GM04503 (cell line): ENCODE results near the gene RAI14.
"Not testable (repeated sequence)": the region's sequence is repeated elsewhere in the genome, so short reads cannot be mapped to it uniquely, and the experiment has no call there.

Source experiments
- DNase-seq: peaks from one replicate; pipeline ENCODE4 v3.0.0-alpha.2; 2012; ENCODE audit warnings: low read depth

Gene RAI14

DNA sequence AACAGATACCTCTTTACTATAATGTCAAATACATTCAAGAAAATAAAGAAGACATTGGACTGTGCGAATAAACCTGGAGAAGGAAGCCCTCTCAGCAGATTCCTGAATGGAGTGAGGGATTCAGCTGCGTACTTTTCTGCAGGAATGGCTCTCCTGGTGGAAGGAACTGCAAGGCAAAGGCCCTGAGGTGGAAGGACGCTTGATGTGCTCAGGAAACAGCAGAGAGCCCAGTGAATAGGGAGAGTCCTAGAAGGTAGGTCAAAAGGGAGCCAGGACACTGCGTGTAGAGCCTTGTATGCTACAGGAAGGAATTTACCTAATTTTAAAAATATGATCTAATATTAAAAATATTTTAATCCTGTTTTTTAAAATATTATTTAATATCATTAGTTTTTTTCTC lies 114.4 kb downstream of the RAI14 start:
- DNase-seq = no peak

GRCh38 chr5:34771076-34771475 lies 114.9 kb downstream of the RAI14 start:
- no peak for DNase-seq

DNA sequence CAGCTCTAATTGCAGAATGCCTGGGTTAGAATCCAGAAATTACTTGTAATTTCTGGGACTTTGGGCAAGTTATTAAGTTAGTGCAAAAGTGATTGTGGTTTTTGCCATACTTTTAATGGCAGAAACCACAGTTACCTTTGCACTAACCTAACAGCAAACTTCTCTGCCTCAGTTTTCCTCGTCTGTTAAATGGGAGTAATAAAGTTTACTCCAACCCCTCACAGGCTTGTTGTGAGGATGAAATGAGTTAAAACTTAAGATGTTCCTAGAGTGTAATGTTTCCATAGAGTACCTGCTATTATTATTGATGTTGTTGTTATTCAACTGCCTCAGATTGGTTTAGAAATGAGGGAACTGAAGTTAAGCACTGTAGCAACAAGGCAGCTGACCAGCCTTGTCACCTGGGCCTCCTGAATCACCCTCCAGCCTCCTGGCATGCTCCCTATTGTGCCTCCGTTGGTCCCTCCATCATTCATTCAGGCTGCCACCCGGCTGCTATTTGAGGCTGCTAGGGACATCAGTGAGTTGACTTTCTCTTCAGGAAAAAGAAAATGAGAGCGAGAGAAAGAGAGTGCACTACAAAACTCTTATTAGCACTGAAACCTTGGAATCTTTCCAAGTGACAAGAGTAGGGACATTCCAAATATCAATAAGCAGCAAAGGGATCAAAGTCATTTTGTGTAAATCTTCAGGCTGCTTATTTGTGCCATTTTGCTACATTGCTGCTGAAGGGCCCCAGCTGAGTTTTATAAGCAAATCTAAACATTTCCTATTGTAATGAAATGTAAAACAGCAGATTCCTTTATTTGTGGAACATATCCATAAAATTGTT lies 116.4 kb downstream of the RAI14 start:
- DNase-seq = no peak

GRCh38 chr5:34774139-34774538 lies 118.0 kb downstream of the RAI14 start:
- DNase-seq = no peak

GRCh38 chr5:34774678-34775077 lies 118.5 kb downstream of the RAI14 start:
- DNase-seq = not testable (repeated sequence)

DNA sequence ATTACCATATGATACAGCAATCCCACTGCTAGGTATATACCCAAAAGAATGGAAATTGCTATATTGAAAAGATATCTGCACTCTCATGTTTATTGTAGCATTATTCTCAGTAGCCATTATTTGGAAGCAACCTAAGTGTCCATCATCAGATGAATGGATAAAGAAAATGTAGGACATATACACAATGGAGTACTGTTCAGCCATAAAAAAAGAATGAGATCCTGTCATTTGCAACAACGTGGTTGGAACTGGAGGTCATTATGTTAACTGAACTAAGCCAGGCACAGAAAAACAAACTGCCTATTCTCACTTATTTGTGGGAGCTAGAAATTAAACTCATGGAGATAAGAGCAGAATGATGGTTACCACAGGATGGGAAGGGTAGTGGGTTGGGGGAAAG lies 119.8 kb downstream of the RAI14 start:
- no peak for DNase-seq

GRCh38 chr5:34778091-34778850 lies 122.1 kb downstream of the RAI14 start:
- DNase-seq = no peak

DNA sequence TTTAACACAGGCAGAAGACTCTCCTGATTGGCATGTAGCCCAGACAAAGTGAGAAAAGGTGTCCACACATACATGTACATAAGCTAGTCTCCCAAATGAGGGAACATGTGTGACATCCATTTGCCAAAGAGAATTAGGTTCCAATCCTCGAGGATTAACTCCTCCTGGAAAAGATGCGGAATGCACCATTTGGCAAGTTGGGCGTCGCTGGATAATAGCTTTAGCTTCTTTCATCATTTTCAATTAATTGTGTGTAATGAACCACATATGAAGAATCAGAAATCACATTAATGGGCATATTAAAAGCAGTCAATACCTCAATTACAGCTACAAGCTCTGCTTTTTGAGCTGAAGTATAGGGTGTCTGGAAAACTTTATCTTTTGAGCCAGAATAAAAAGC lies 127.8 kb downstream of the RAI14 start:
- DNase-seq = not testable (repeated sequence)

DNA sequence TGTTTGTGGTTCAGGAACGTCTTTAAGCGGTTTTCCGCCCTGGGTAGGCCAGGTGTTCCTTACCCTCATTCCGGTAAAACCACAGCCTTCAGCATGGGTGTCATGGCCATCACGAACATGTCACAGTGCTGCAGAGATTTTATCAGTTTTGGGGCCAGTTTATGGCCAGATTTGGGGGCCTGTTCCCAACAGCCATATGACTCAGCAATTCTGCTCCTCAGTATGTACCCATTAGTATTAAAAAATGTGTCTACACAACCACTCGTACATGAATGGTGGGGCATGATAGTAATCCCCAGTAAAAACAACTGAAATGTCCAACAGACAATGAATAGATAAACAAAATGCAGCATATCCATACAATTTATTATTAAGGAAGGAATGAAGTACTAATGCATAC lies 130.9 kb downstream of the RAI14 start:
- no peak for DNase-seq

GRCh38 chr5:34789021-34789531 lies 132.9 kb downstream of the RAI14 start:
- DNase-seq = peak; percentile 58

DNA sequence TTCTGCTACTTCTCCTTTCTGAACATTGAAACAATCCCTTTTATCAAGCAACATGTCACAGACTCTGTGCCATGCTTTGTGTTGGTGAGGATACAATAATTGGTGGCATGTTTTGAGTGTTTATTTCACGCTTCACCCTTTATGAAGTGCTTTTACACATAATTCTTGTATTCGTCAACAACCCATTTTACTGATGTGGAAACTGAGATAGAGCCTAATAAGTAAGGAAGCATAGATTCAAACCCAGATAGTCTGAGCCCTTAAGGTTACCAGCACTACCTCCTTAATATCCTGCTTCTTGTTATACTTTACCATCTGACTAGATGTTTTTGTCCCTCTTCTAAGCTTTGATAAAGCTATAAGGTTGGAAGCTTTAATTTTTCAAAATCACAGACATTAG lies 133.5 kb downstream of the RAI14 start:
- DNase-seq = no peak

DNA sequence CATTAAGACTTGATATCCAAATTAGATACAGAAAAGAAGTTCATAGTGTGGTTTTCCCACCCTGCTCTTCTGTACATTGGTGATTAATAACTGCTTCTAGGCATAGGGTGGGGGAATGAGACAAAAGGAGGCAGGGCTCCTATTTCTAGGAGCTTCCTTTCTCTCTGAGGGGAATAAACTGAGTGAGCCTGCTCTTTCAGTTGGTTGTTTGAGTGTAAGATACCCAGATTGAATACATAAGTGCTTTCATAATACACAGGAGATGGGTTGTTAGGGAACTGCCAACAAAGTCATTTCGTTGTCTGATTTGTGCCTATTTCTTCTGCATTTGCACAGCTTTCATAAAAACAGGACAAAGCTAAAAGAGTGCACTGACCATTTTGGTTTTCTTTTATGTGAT lies 133.9 kb downstream of the RAI14 start:
- peak; percentile 2 for DNase-seq

DNA sequence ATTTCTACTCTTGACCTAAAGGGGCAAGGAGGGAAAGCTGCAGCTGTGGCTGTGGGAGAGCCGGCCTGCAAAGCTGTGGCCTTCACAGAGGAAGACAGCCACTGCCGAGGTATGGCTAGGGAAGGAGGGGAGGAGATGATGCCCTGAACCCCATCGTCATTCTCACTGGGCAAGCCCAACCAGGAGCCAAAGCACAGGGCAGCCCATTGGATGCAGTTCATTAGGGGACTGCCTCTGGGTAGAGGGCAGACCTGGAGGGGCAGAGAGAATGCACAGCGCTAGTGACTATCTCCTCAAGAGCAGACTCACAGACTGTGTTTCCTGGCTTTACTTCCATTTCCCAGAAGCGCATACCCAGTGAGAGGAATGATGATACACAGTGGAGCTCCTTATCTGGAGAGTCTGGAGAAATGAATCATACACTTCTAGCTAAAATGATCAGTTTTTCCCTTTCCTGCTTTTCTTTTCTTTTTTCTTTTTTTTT lies 135.7 kb downstream of the RAI14 start:
- no peak for DNase-seq

DNA sequence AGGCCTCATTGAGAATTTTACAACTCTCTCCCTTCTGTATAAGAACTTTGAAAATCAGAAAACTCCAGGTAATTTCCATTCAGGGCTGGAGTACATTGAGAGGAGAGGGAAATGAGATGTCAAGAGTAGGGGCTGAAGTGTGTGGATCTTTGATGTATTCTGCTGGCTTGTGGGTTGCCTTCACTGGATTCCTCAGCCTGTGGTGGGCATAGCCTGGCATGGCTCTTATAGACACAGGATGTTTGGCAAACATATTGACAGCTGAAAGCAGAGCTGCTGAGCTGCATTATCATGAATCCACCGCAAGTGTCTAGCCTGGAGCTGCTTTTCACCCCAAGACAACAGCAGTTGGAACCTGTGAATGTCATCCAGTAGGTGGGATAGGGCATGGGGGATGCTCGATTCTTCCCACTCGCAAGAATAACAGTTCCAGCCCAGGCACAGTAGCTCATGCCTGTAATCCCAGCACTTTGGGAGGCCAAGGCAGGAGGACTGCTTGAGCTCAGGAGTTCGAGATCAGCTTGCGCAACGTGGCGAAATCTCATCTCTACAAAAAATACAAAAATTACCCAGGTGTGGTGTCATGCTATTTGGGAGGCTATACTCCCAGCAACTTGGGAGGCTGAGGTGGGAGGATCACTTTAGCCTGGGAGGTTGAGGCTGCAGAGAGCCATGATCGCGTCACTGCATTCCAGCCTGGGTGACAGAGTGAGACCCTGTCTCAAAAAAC lies 146.9 kb downstream of the RAI14 start:
- DNase-seq = no peak

DNA sequence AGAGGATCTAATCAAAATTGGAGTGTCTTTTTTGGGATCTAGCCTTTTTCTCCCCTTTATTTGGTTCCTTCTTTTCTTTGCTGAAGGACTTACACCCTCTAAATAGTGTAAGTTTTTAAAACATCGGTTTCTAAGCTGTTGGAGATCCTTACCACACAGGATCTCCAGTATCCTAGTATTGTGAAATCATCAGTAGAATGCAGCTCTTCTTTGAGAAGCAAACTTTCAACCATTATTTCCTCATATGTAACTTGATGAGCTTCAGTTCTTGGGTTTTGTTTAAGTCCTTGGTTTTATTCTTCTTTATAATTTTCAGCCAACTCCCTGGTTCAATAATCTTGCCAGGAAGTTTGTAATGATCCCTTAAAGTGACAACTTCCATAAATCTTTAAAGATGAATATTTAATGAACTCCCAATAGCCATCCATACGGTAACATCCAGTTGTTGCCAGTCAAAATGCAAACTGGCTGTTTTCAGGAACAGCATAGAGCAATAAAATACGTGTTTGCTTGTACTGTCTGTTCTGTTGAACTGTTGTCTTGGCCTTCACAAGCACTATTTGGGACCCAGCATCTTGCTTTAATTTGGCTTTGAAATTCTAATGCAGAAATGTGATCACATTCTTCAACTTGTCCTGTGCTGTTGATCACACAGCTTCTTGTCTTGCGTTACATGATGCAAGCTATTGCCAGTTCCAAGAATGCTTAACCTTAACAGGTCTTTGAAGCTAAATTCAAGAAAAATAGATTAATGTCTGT lies 148.0 kb downstream of the RAI14 start:
- DNase-seq = no peak

DNA sequence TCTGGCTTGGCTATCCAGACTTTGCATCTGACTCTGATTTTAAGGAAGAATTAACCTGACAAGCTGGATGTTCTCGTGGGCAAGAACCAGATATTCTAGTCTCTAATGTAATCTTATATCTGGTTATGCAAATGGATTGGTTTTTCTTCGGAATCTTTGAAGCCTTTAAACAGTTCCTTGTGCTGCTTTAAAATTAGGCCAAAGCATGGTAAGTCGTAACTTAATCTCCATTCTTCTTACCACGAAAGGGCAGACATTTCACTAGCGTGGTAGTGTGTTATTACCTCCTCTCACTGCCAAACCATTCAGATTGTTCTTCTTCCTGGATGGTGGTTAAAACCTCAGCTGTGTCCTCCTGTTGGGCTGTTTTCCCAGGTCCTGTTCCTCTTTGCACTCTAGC lies 148.8 kb downstream of the RAI14 start:
- no peak for DNase-seq

GRCh38 chr5:34806532-34806931 lies 150.4 kb downstream of the RAI14 start:
- no peak for DNase-seq

DNA sequence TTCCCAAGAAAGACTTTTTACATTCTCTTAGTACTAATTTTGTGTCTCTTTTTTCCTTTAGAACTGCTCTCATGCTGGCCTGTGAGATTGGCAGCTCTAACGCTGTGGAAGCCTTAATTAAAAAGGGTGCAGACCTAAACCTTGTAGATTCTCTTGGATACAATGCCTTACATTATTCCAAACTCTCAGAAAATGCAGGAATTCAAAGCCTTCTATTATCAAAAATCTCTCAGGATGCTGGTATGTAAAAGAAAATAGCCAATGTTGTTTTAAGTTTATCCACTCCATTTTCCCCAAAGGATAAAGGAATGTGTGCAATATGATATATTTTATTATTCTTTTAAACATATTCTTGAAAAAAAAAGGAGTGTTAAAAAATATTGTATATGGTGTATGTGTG lies 155.6 kb downstream of the RAI14 start:
- DNase-seq = no peak

DNA sequence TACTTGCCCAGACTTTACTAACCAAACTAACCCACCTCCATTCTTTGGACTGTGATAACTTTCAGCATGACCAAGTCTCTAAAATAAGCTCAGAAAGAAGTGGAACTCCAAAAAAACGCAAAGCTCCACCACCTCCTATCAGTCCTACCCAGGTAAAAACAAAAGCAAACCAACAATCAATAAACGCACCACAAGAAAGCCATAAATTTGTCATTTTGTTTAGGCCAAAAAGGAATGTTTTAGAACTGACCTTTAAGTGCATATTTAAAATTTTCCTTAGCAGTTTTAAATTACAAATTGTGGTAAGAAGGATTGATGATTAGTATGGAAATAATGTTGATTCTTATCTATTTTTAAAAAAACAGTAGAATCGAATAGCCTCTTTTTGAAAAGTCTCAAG lies 157.4 kb downstream of the RAI14 start:
- no peak for DNase-seq

DNA sequence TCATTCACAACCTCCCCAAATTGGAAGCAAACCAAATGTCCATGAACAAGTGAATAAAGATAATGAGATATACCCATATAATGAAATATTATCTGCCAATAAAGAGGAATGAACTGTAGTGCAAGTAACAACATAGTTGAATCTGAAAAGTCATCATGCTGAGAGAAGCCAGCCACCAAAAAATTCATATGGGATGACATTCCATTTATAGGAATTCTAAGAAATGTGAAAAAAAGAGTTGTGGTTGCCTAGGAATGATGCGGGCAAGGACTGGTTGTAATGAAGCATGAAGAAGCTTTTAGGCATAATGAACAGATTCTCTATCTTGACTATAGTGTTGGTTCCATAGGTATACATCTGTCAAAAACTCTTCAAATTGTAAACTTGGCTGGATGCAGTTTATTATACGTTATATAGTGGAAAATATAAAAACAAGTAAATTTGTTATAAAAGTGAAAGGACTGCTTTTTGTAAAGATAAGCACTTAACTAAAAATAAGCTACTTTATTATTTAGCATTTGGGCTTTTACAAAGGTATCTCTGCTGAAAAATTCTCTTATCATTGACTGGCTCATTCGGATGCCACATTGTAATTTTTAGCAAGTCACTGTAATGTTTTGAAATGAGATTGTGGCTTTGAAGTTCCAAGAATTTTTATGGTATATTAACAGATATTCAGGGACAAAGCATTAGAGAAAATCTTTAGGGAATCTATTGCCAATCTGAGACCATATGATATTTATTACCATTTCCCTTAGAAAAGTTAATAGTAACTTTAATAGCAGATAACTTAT lies 161.6 kb downstream of the RAI14 start:
- peak; percentile 40 for DNase-seq

DNA sequence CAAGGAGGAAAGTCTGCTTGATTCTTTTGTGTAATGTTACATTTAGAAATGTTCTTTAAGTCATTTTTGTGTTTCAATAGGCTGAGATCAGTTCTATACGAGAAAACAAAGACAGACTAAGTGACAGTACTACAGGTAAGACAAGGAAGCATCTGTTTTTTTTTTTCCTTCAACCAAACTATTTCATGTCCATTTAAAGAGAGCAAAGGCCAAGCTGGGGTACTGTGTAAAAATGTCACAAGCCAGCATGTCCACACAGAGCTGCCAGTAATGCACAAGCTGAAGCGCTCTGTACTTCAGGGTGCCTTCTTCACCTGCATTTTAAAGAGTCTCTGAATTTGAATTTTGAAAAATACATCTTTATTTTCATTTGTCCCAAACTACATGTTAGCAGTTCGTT lies 162.6 kb downstream of the RAI14 start:
- no peak for DNase-seq
